Activated B cell treated with CpG ODN at 0.5 μM for 24 hours (primary cell): Measurements from ENCODE around the gene TMEM178B. TPM values are rescaled to one million over a fixed set of nuclear protein-coding genes. Genes with fewer than 3 reads are reported as not detected.

Experiments
- ATAC-seq: fragments of 200-7000 bp; cut with Tn5 transposase; one replicate; pipeline ENCODE4 v1.10.0; 2021; ENCODE audit warnings: low read depth, mild to moderate bottlenecking, moderate library complexity
- CTCF ChIA-PET: fragments of 350-600 bp; sonication (Branson Sonifier 250); formaldehyde crosslinking; loops from one replicate; lab custom pipeline; 2021; ENCODE audit warnings: antibody characterized with exemption; lab: Charles Lee
- POLR2A ChIA-PET: fragments of 350-600 bp; sonication (Branson Sonifier 250); formaldehyde crosslinking; loops from one replicate; lab custom pipeline; 2021; ENCODE audit warnings: antibody characterized with exemption; lab: Charles Lee
- DNase-seq: peaks from one replicate; pipeline ENCODE4 v3.0.0; 2022
- H3K27ac Mint-ChIP-seq: one replicate; pipeline ENCODE4 v1.8.0; 2020; ENCODE audit warnings: mixed read lengths
- H3K27me3 Mint-ChIP-seq: one replicate; pipeline ENCODE4 v1.8.0; 2021; ENCODE audit warnings: mixed read lengths
- H3K36me3 Mint-ChIP-seq: one replicate; pipeline ENCODE4 v1.8.0; 2021; ENCODE audit warnings: low read depth, mixed read lengths
- H3K4me1 Mint-ChIP-seq: one replicate; pipeline ENCODE4 v1.8.0; 2021; ENCODE audit warnings: mixed read lengths
- H3K4me3 Mint-ChIP-seq: one replicate; pipeline ENCODE4 v1.8.0; 2020; ENCODE audit warnings: mild to moderate bottlenecking, mixed read lengths
- H3K9me3 Mint-ChIP-seq: one replicate; pipeline ENCODE4 v1.8.0; 2020; ENCODE audit warnings: mixed read lengths
- CTCF ChIP-seq: fragments of 200-600 bp; IDR thresholded peaks from one replicate; pipeline ENCODE4 v1.8.0; 2022; ENCODE audit warnings: antibody characterized with exemption, mild to moderate bottlenecking
- intact Hi-C: fragments of 100-400 bp; cut with micrococcal nuclease; formaldehyde crosslinking; loops from one replicate; pipeline ENCODE4 v1.15.1; 2024
- total RNA-seq: library from RNA; stranded (reverse); gene quantifications from 2 replicates; pipeline ENCODE4 v1.2.3, GENCODE V29; 2022

Gene TMEM178B
- total RNA-seq, 1 donor from 2014 or later = 0.49 TPM

GRCh38 chr7:141133646-141134045 lies 59.8 kb downstream of the TMEM178B start:
- TF ChIP-seq CTCF = no peak
- DNase-seq = no peak
- no peak overlapping the region for H3K4me3 Mint-ChIP-seq
- peaks cover 6% of the 10 kb centered on the region for H3K27me3 Mint-ChIP-seq
- no peaks in the 10 kb centered on the region for H3K36me3 Mint-ChIP-seq
- peaks cover 15% of the 10 kb centered on the region for H3K9me3 Mint-ChIP-seq
- no peak for ATAC-seq
- no peaks in the 10 kb centered on the region for H3K4me1 Mint-ChIP-seq
- POLR2A ChIA-PET = no interaction called here
- no peak overlapping the region for H3K27ac Mint-ChIP-seq
- CTCF ChIA-PET = no interaction called here
- intact Hi-C loops = no loop called here

- Mint-ChIP-seq H3K27me3 (peaks cover 4% of the 10 kb centered on the region), H3K36me3 (no peaks in the 10 kb centered on the region), H3K9me3 (peaks cover 6% of the 10 kb centered on the region), H3K4me1 (no peaks in the 10 kb centered on the region), H3K27ac (no peak overlapping the region), H3K4me3 (no peak overlapping the region)
- ChIA-PET POLR2A (no interaction called here), CTCF (no interaction called here)
- ATAC-seq (no peak), DNase-seq (no peak)
- no peak for TF ChIP-seq CTCF
- intact Hi-C loops = no loop called here
Measured at GRCh38 chr7:141142058-141142457, 68.2 kb downstream of the TMEM178B start.

GRCh38 chr7:141144921-141145629 lies 71.2 kb downstream of the TMEM178B start:
- H3K27me3 Mint-ChIP-seq = peaks cover 4% of the 10 kb centered on the region
- no peak overlapping the region for H3K27ac Mint-ChIP-seq
- no peaks in the 10 kb centered on the region for H3K36me3 Mint-ChIP-seq
- no peak for TF ChIP-seq CTCF
- ChIA-PET POLR2A (no interaction called here), CTCF (no interaction called here)
- DNase-seq (no peak), ATAC-seq (no peak)
- H3K4me1 Mint-ChIP-seq = no peaks in the 10 kb centered on the region
- no peak overlapping the region for H3K4me3 Mint-ChIP-seq
- H3K9me3 Mint-ChIP-seq = peaks cover 5% of the 10 kb centered on the region
- intact Hi-C loops = no loop called here

GRCh38 chr7:141145630-141145982 lies 71.7 kb downstream of the TMEM178B start:
- CTCF ChIA-PET = no interaction called here
- TF ChIP-seq CTCF = no peak

GRCh38 chr7:141147482-141147881 lies 73.6 kb downstream of the TMEM178B start:
- ChIA-PET POLR2A (no interaction called here), CTCF (no interaction called here)
- no peak for TF ChIP-seq CTCF
- no peak overlapping the region for H3K4me3 Mint-ChIP-seq
- H3K4me1 Mint-ChIP-seq = no peaks in the 10 kb centered on the region
- DNase-seq (no peak), ATAC-seq (no peak)
- no peak overlapping the region for H3K27ac Mint-ChIP-seq
- no peaks in the 10 kb centered on the region for H3K36me3 Mint-ChIP-seq
- intact Hi-C loops = no loop called here
- H3K9me3 Mint-ChIP-seq = peaks cover 5% of the 10 kb centered on the region
- peaks cover 5% of the 10 kb centered on the region for H3K27me3 Mint-ChIP-seq

More at GRCh38 chr7:141145630-141145982, 71.7 kb downstream of the TMEM178B start:
- ATAC-seq = no peak
- POLR2A ChIA-PET = no interaction called here
- intact Hi-C loops = no loop called here
- Mint-ChIP-seq H3K4me3 (no peak overlapping the region), H3K27ac (no peak overlapping the region), H3K27me3 (peaks cover 4% of the 10 kb centered on the region), H3K36me3 (no peaks in the 10 kb centered on the region), H3K4me1 (no peaks in the 10 kb centered on the region), H3K9me3 (peaks cover 5% of the 10 kb centered on the region)
- no peak for DNase-seq
